Measurements from ENCODE around the gene FGF14. TPM values are rescaled to one million over a fixed set of nuclear protein-coding genes. Genes with fewer than 3 reads are reported as not detected.

FGF14 gene
- total and polyA plus RNA-seq, 2 experiments from 2014 or later = 0.03 TPM; not detected in 1

DNA sequence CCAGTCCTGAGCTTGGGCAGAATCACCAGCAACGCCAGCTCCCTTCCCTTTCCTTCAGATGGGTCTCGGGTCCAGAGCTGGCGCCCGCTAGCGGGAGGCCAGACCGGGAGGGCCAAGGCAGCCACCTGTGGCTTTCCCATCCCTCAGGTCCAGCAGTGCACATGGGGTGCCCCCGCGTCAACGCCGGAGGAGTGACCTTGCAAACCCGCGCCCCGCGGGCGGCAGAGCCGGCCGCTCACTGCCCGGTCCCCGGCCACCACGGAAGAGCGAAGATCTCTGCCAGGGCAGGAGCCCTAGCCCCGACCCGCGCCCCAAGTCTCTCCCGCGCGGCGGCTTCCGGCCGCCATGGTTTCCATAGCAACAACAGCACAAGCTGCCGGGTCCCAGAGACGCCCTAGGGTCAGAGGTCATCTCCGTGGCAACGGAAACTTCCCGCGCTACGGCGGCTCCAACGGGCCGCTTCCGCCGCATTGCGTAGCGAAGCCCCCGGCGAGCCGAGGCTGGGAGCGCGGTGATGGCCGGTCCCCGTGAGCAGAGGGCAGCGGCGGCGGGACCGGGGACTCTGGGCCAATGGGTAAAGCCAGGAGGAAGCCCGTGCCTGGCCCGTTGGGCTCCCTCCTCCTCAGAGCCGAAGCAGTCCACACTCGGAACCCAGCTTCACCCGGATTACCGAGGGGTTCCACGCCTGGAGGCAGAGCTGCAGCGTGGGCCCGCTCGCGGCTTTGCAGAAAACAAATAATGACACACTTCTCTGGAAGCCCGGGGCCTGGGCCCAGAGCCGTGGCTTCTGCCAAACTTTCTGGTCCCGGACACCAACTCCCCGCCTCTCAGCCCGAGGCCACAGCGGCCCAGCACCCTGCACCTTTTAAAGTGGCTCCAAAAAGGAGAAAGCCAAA lies 7.4 kb downstream of the FGF14 start (continued):
- peak; percentile 83 for TF ChIP-seq POLR2AphosphoS5 (IDR thresholded peaks at IDR 0.05; ENCODE audit: low read depth)
- 0 out of 2 replicates have a peak, but pooled peaks have one; percentile 78 for TF ChIP-seq ETS1 (IDR thresholded peaks at IDR 0.05)
- TF ChIP-seq EZH2phosphoT487 (IDR thresholded peaks at IDR 0.05; ENCODE audit: unreplicated experiment) = no peak
- TF ChIP-seq JUNB (IDR thresholded peaks at IDR 0.05; ENCODE audit: unreplicated experiment) = no peak
- no peak for TF ChIP-seq NANOG (IDR thresholded peaks at IDR 0.05; ENCODE audit: borderline replicate concordance)
- no peak for TF ChIP-seq ZNF114 (CRISPR knock-in tag; IDR thresholded peaks at IDR 0.05)

GRCh38 chr13:102392481-102393209 lies 9.2 kb downstream of the FGF14 start:
- H3K79me2 ChIP-seq (replicated peaks; ENCODE audit: insufficient read depth) = no peaks in the 10 kb centered on the region
- H3K9me2 ChIP-seq (ENCODE audit: insufficient read depth) = no peaks in the 10 kb centered on the region
- H3F3A ChIP-seq (replicated peaks; ENCODE audit: low read depth) = no peaks in the 10 kb centered on the region
- ATAC-seq (no peak), DNase-seq (ENCODE audit: low spot score) (no peak)
- Mint-ChIP-seq H3K36me3 (ENCODE audit: low read depth) (no peaks in the 10 kb centered on the region), H3K4me1 (peaks cover 10% of the 10 kb centered on the region; the same call in 2 of the 3 replicates), H3K9me3 (no peaks in the 10 kb centered on the region), H3K4me3 (no peak overlapping the region), H3K27ac (no peak overlapping the region), H3K27me3 (ENCODE audit: insufficient read depth, low read depth, poor library complexity) (peaks cover 2% of the 10 kb centered on the region)
- no peaks in the 10 kb centered on the region for H3K27me3 ChIP-seq (ENCODE audit: insufficient read depth)
- no peaks in the 10 kb centered on the region for H3K36me3 ChIP-seq (ENCODE audit: insufficient read depth)
- TF ChIP-seq ZNF331 (CRISPR knock-in tag; IDR thresholded peaks at IDR 0.05; ENCODE audit: low read depth) = no peak
- no peak for TF ChIP-seq ZNF114 (CRISPR knock-in tag; IDR thresholded peaks at IDR 0.05)
- TF ChIP-seq STAT1 (IDR thresholded peaks at IDR 0.05; ENCODE audit: unreplicated experiment) = no peak
- TF ChIP-seq JUNB (IDR thresholded peaks at IDR 0.05; ENCODE audit: unreplicated experiment) = no peak
- TF ChIP-seq, protein P1, sequence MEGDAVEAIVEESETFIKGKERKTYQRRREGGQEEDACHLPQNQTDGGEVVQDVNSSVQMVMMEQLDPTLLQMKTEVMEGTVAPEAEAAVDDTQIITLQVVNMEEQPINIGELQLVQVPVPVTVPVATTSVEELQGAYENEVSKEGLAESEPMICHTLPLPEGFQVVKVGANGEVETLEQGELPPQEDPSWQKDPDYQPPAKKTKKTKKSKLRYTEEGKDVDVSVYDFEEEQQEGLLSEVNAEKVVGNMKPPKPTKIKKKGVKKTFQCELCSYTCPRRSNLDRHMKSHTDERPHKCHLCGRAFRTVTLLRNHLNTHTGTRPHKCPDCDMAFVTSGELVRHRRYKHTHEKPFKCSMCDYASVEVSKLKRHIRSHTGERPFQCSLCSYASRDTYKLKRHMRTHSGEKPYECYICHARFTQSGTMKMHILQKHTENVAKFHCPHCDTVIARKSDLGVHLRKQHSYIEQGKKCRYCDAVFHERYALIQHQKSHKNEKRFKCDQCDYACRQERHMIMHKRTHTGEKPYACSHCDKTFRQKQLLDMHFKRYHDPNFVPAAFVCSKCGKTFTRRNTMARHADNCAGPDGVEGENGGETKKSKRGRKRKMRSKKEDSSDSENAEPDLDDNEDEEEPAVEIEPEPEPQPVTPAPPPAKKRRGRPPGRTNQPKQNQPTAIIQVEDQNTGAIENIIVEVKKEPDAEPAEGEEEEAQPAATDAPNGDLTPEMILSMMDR (conservative IDR thresholded peaks at IDR 0.05; ENCODE audit: low read depth in 2 of 2) = no peak
- H3K4me1 ChIP-seq (ENCODE audit: insufficient read depth) = peaks cover 5% of the 10 kb centered on the region; the same call in 1 of the 2 replicates
- H2AFZ ChIP-seq = no peak overlapping the region
- H3K4me3 ChIP-seq = no peak overlapping the region
- no peaks in the 10 kb centered on the region for H4K20me1 ChIP-seq (replicated peaks; ENCODE audit: insufficient read depth)
- H3K27ac ChIP-seq (ENCODE audit: low read depth) = no peak overlapping the region
- no peak overlapping the region for H3K4me2 ChIP-seq

Measured in GM23338 (cell line).